WTC11 (cell line): ENCODE data around the gene ACSF3. TPM values are rescaled to one million over a fixed set of nuclear protein-coding genes. Genes with fewer than 3 reads are reported as not detected.

ENCODE experiments used
- ATAC-seq: fragments of 200-7000 bp; cut with Tn5 transposase; 2 replicates; pipeline ENCODE4 v1.10.0; 2021; ENCODE audit warnings: mild to moderate bottlenecking, moderate library complexity
- CTCF ChIA-PET: fragments of 300-600 bp; sonication (Branson Sonifier 250); formaldehyde crosslinking; loops from one replicate; lab custom pipeline; 2021; ENCODE audit warnings: antibody characterized with exemption; lab: Charles Lee
- POLR2A ChIA-PET: fragments of 350-600 bp; sonication (Branson Sonifier 250); formaldehyde crosslinking; loops from one replicate; lab custom pipeline; 2021; ENCODE audit warnings: antibody characterized with exemption; lab: Charles Lee
- DNase-seq: peaks from one replicate; pipeline ENCODE4 v3.0.0; 2021; ENCODE audit warnings: low spot score
- H3K27ac Mint-ChIP-seq: 2 replicates; pipeline ENCODE4 v1.8.0; 2021; ENCODE audit warnings: mixed read lengths
- H3K27me3 Mint-ChIP-seq: 2 replicates; pipeline ENCODE4 v1.8.0; 2021; ENCODE audit warnings: low read depth, mild to moderate bottlenecking, moderate library complexity, mixed read lengths
- H3K36me3 Mint-ChIP-seq: 2 replicates; pipeline ENCODE4 v1.8.0; 2021; ENCODE audit warnings: mixed read lengths
- H3K4me1 Mint-ChIP-seq: 2 replicates; pipeline ENCODE4 v1.8.0; 2022; ENCODE audit warnings: mixed read lengths
- H3K4me3 Mint-ChIP-seq: 2 replicates; pipeline ENCODE4 v1.8.0; 2021; ENCODE audit warnings: mild to moderate bottlenecking, moderate library complexity, mixed read lengths
- H3K9me3 Mint-ChIP-seq: 2 replicates; pipeline ENCODE4 v1.8.0; 2021; ENCODE audit warnings: mixed read lengths
- AFF4 ChIP-seq: sonication (generic); formaldehyde crosslinking; IDR thresholded peaks from 2 replicates; pipeline ENCODE4 v1.8.1; 2023; ENCODE audit warnings: mild to moderate bottlenecking, missing genetic modification reagents, borderline replicate concordance
- ATF2 ChIP-seq: sonication (generic); formaldehyde crosslinking; IDR thresholded peaks from 2 replicates; pipeline ENCODE4 v1.8.1; 2022; ENCODE audit warnings: low read depth, missing genetic modification reagents, borderline replicate concordance
- ATF3 ChIP-seq: sonication (generic); formaldehyde crosslinking; conservative IDR thresholded peaks from 2 replicates; pipeline ENCODE4 v1.8.1; 2022; ENCODE audit warnings: mild to moderate bottlenecking, missing genetic modification reagents
- CBFB ChIP-seq: sonication (generic); formaldehyde crosslinking; IDR thresholded peaks from 2 replicates; pipeline ENCODE4 v1.8.1; 2022; ENCODE audit warnings: mild to moderate bottlenecking, low read depth, missing genetic modification reagents
- CREB1 ChIP-seq: sonication (generic); formaldehyde crosslinking; IDR thresholded peaks from 2 replicates; pipeline ENCODE4 v1.8.0; 2023; ENCODE audit warnings: mild to moderate bottlenecking, missing genetic modification reagents
- FOXJ3 ChIP-seq: sonication (generic); formaldehyde crosslinking; IDR thresholded peaks from 2 replicates; pipeline ENCODE4 v1.9.0; 2021; ENCODE audit warnings: missing genetic modification reagents, mild to moderate bottlenecking, borderline replicate concordance
- FOXP4 ChIP-seq: sonication (generic); formaldehyde crosslinking; IDR thresholded peaks from 2 replicates; pipeline ENCODE4 v1.8.0; 2022; ENCODE audit warnings: mild to moderate bottlenecking, missing genetic modification reagents
- IRF2 ChIP-seq: sonication (generic); formaldehyde crosslinking; IDR thresholded peaks from 2 replicates; pipeline ENCODE4 v1.8.0; 2022; ENCODE audit warnings: low read depth, missing genetic modification reagents, borderline replicate concordance
- JUN ChIP-seq: sonication (generic); formaldehyde crosslinking; IDR thresholded peaks from 2 replicates; pipeline ENCODE4 v1.8.0; 2023; ENCODE audit warnings: mild to moderate bottlenecking, missing genetic modification reagents
- MYBL2 ChIP-seq: sonication (generic); formaldehyde crosslinking; IDR thresholded peaks from 2 replicates; pipeline ENCODE4 v1.8.1; 2023; ENCODE audit warnings: mild to moderate bottlenecking, moderate library complexity, missing genetic modification reagents
- PREB ChIP-seq: sonication (generic); formaldehyde crosslinking; IDR thresholded peaks from 2 replicates; pipeline ENCODE4 v1.8.1; 2022; ENCODE audit warnings: mild to moderate bottlenecking, missing genetic modification reagents, moderate library complexity, borderline replicate concordance
- RELA ChIP-seq: sonication (generic); formaldehyde crosslinking; IDR thresholded peaks from 2 replicates; pipeline ENCODE4 v1.8.1; 2022; ENCODE audit warnings: missing genetic modification reagents, mild to moderate bottlenecking, borderline replicate concordance
- RORB ChIP-seq: fragments of 250-450 bp; sonication (Bioruptor Pico); IDR thresholded peaks from 2 replicates; pipeline ENCODE4 v1.9.0; 2021; ENCODE audit warnings: mild to moderate bottlenecking
- ZBTB43 ChIP-seq: sonication (generic); formaldehyde crosslinking; IDR thresholded peaks from 2 replicates; pipeline ENCODE4 v1.8.1; 2023; ENCODE audit warnings: mild to moderate bottlenecking, missing genetic modification reagents
- ZMAT4 ChIP-seq: fragments of 250-450 bp; sonication (Bioruptor Pico); IDR thresholded peaks from 2 replicates; pipeline ENCODE4 v1.9.0; 2021; ENCODE audit warnings: mild to moderate bottlenecking
- ZNF121 ChIP-seq: sonication (generic); formaldehyde crosslinking; IDR thresholded peaks from 2 replicates; pipeline ENCODE4 v1.8.0; 2023; ENCODE audit warnings: missing genetic modification reagents
- ZNF263 ChIP-seq: sonication (generic); formaldehyde crosslinking; IDR thresholded peaks from 2 replicates; pipeline ENCODE4 v1.8.1; 2022; ENCODE audit warnings: low read depth, mild to moderate bottlenecking, moderate library complexity, missing genetic modification reagents
- ZNF281 ChIP-seq: sonication (generic); formaldehyde crosslinking; IDR thresholded peaks from 2 replicates; pipeline ENCODE4 v1.8.0; 2023; ENCODE audit warnings: mild to moderate bottlenecking, missing genetic modification reagents
- ZNF423 ChIP-seq: fragments of 250-450 bp; sonication (Bioruptor Pico); IDR thresholded peaks from 2 replicates; pipeline ENCODE4 v2.1.2; 2022; ENCODE audit warnings: mild to moderate bottlenecking, moderate library complexity
- ZNF512 ChIP-seq: sonication (generic); formaldehyde crosslinking; IDR thresholded peaks from 2 replicates; pipeline ENCODE4 v1.8.1; 2022; ENCODE audit warnings: missing genetic modification reagents, borderline replicate concordance
- total RNA-seq: library from RNA; stranded (reverse); gene quantifications from 3 replicates; pipeline ENCODE4 v1.2.3, GENCODE V29; 2021

Gene ACSF3
- total RNA-seq, 1 experiment from 2014 or later, result 22.9 TPM

- H3K4me1 Mint-ChIP-seq, result peaks cover 8% of the 10 kb centered on the region
- no peak overlapping the region for H3K27ac Mint-ChIP-seq
- H3K36me3 Mint-ChIP-seq, result peaks cover 25% of the 10 kb centered on the region
- no peaks in the 10 kb centered on the region for H3K9me3 Mint-ChIP-seq
- ChIA-PET POLR2A (no interaction called here), CTCF (no interaction called here)
- ATAC-seq, result no peak
- no peaks in the 10 kb centered on the region for H3K27me3 Mint-ChIP-seq
- TF ChIP-seq ZBTB43 (CRISPR knock-in tag) (no peak), CBFB (CRISPR knock-in tag) (no peak), ZNF512 (no peak), ATF3 (CRISPR knock-in tag) (no peak), ATF2 (no peak), RELA (no peak), ZMAT4 (no peak), AFF4 (CRISPR knock-in tag) (no peak), MYBL2 (CRISPR knock-in tag) (no peak), ZNF263 (CRISPR knock-in tag) (no peak), CREB1 (CRISPR knock-in tag) (no peak), FOXJ3 (CRISPR knock-in tag) (no peak), ZNF281 (no peak), PREB (CRISPR knock-in tag) (no peak), ZNF423 (no peak), IRF2 (CRISPR knock-in tag) (no peak), ZNF121 (no peak), JUN (CRISPR knock-in tag) (no peak), FOXP4 (no peak), RORB (CRISPR knock-in tag) (no peak)
- TF ChIP-seq, all 79 proteins: peak for 0
- DNase-seq, result no peak
- no peak overlapping the region for H3K4me3 Mint-ChIP-seq
Observed at GRCh38 chr16:89101303-89102040, 7.8 kb downstream of the ACSF3 start.
